SK-N-SH treated with all-trans-retinoic acid at 6 μM for 48 hours (cell line): Measurements from ENCODE around the gene TMEM134.

Experiments used
- CSDC2 ChIP-seq: fragments of 250-450 bp; sonication (Bioruptor Pico); IDR thresholded peaks from 2 replicates; pipeline ENCODE4 v1.5.0; 2020; ENCODE audit warnings: mild to moderate bottlenecking, moderate library complexity
- ESRRG ChIP-seq: fragments of 250-450 bp; sonication (Bioruptor Pico); IDR thresholded peaks from 2 replicates; pipeline ENCODE4 v1.6.1; 2021; ENCODE audit warnings: mild to moderate bottlenecking
- ZFP3 ChIP-seq: fragments of 250-450 bp; sonication (Bioruptor Pico); IDR thresholded peaks from 2 replicates; pipeline ENCODE4 v1.5.0; 2020; ENCODE audit warnings: mild to moderate bottlenecking, moderate library complexity
- ZFP30 ChIP-seq: fragments of 450-650 bp; formaldehyde crosslinking; IDR thresholded peaks from 2 replicates; pipeline ENCODE4 v1.5.0; 2022; ENCODE audit warnings: mild to moderate bottlenecking, moderate library complexity
- TF ChIP-seq, protein P1 (sequence below): fragments of 250-450 bp; sonication (Bioruptor Pico); IDR thresholded peaks from 2 replicates; pipeline ENCODE4 v1.8.0; 2020; ENCODE audit warnings: mild to moderate bottlenecking, moderate library complexity, borderline replicate concordance

DNA sequence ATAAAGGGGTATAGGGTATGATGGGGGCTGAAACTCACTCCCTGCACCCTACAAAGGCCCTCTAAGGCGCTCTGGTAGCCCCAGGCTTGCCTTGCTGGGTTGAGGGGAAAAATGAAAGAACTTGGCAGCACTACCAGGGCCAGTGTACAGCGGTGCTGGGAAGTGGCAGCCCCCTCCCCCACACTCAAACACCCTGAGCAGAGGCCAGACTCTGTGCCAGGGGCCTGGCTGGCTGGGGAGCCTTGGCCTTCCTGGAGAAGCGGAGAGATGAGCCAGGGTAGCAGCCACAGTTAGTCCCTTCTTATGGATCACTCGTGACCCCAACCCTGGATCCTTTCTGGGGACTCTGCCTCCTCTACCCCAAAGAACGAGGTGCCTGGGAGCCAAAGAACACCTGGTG lies 2.7 kb downstream of the TMEM134 start:
- TF ChIP-seq ESRRG (CRISPR knock-in tag) (no peak), ZFP3 (CRISPR knock-in tag) (no peak), ZFP30 (CRISPR knock-in tag) (no peak), CSDC2 (CRISPR knock-in tag) (no peak)
- TF ChIP-seq, protein P1, sequence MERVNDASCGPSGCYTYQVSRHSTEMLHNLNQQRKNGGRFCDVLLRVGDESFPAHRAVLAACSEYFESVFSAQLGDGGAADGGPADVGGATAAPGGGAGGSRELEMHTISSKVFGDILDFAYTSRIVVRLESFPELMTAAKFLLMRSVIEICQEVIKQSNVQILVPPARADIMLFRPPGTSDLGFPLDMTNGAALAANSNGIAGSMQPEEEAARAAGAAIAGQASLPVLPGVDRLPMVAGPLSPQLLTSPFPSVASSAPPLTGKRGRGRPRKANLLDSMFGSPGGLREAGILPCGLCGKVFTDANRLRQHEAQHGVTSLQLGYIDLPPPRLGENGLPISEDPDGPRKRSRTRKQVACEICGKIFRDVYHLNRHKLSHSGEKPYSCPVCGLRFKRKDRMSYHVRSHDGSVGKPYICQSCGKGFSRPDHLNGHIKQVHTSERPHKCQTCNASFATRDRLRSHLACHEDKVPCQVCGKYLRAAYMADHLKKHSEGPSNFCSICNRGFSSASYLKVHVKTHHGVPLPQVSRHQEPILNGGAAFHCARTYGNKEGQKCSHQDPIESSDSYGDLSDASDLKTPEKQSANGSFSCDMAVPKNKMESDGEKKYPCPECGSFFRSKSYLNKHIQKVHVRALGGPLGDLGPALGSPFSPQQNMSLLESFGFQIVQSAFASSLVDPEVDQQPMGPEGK (CRISPR knock-in tag): no peak
